ENCODE data around the gene ESRRB.

Gene ESRRB

GRCh38 chr14:76430017-76430416, 54.1 kb downstream of the ESRRB start:
- TF ChIP-seq RAD21 (IDR thresholded peaks at IDR 0.05; ENCODE audit: low read depth) (no peak), CREB1 (IDR thresholded peaks at IDR 0.05; ENCODE audit: low read depth) (no peak), EGR1 (IDR thresholded peaks at IDR 0.05) (no peak), TEAD4 (IDR thresholded peaks at IDR 0.05) (no peak), FOXM1 (IDR thresholded peaks at IDR 0.05; ENCODE audit: borderline replicate concordance, low read depth) (no peak), TCF12 (IDR thresholded peaks at IDR 0.05; ENCODE audit: low read depth) (no peak), YY1 (IDR thresholded peaks at IDR 0.05; ENCODE audit: low read depth) (no peak), NFIC (IDR thresholded peaks at IDR 0.05) (no peak), TAF1 (IDR thresholded peaks at IDR 0.05; ENCODE audit: low read depth) (no peak), CEBPB (IDR thresholded peaks at IDR 0.05) (no peak), EP300 (IDR thresholded peaks at IDR 0.05; ENCODE audit: borderline replicate concordance) (no peak), ZBTB7A (IDR thresholded peaks at IDR 0.05; ENCODE audit: low read depth) (no peak)
- TF ChIP-seq, protein P1, sequence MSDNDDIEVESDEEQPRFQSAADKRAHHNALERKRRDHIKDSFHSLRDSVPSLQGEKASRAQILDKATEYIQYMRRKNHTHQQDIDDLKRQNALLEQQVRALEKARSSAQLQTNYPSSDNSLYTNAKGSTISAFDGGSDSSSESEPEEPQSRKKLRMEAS (IDR thresholded peaks at IDR 0.05) = no peak
- TF ChIP-seq, protein P2, sequence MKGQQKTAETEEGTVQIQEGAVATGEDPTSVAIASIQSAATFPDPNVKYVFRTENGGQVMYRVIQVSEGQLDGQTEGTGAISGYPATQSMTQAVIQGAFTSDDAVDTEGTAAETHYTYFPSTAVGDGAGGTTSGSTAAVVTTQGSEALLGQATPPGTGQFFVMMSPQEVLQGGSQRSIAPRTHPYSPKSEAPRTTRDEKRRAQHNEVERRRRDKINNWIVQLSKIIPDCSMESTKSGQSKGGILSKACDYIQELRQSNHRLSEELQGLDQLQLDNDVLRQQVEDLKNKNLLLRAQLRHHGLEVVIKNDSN (IDR thresholded peaks at IDR 0.05) = no peak
- TF ChIP-seq, protein P3, sequence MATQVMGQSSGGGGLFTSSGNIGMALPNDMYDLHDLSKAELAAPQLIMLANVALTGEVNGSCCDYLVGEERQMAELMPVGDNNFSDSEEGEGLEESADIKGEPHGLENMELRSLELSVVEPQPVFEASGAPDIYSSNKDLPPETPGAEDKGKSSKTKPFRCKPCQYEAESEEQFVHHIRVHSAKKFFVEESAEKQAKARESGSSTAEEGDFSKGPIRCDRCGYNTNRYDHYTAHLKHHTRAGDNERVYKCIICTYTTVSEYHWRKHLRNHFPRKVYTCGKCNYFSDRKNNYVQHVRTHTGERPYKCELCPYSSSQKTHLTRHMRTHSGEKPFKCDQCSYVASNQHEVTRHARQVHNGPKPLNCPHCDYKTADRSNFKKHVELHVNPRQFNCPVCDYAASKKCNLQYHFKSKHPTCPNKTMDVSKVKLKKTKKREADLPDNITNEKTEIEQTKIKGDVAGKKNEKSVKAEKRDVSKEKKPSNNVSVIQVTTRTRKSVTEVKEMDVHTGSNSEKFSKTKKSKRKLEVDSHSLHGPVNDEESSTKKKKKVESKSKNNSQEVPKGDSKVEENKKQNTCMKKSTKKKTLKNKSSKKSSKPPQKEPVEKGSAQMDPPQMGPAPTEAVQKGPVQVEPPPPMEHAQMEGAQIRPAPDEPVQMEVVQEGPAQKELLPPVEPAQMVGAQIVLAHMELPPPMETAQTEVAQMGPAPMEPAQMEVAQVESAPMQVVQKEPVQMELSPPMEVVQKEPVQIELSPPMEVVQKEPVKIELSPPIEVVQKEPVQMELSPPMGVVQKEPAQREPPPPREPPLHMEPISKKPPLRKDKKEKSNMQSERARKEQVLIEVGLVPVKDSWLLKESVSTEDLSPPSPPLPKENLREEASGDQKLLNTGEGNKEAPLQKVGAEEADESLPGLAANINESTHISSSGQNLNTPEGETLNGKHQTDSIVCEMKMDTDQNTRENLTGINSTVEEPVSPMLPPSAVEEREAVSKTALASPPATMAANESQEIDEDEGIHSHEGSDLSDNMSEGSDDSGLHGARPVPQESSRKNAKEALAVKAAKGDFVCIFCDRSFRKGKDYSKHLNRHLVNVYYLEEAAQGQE (IDR thresholded peaks at IDR 0.05; ENCODE audit: low read depth) = no peak

- TF ChIP-seq FOXM1 (IDR thresholded peaks at IDR 0.05; ENCODE audit: borderline replicate concordance, low read depth) (no peak), RAD21 (IDR thresholded peaks at IDR 0.05; ENCODE audit: low read depth) (no peak), NFIC (IDR thresholded peaks at IDR 0.05) (no peak), TEAD4 (IDR thresholded peaks at IDR 0.05) (no peak), CREB1 (IDR thresholded peaks at IDR 0.05; ENCODE audit: low read depth) (no peak), EGR1 (IDR thresholded peaks at IDR 0.05) (no peak), CEBPB (IDR thresholded peaks at IDR 0.05) (no peak), EP300 (IDR thresholded peaks at IDR 0.05; ENCODE audit: borderline replicate concordance) (no peak), TCF12 (IDR thresholded peaks at IDR 0.05; ENCODE audit: low read depth) (no peak), ZBTB7A (IDR thresholded peaks at IDR 0.05; ENCODE audit: low read depth) (no peak), TAF1 (IDR thresholded peaks at IDR 0.05; ENCODE audit: low read depth) (no peak), YY1 (IDR thresholded peaks at IDR 0.05; ENCODE audit: low read depth) (no peak)
- TF ChIP-seq, protein P3 (IDR thresholded peaks at IDR 0.05; ENCODE audit: low read depth) = no peak
- TF ChIP-seq, protein P1 (IDR thresholded peaks at IDR 0.05) = no peak
- TF ChIP-seq, protein P2 (IDR thresholded peaks at IDR 0.05) = no peak
Observed at GRCh38 chr14:76430475-76430980, 54.6 kb downstream of the ESRRB start.

- no peak for TF ChIP-seq TAF1 (IDR thresholded peaks at IDR 0.05; ENCODE audit: low read depth)
- TF ChIP-seq FOXM1 (IDR thresholded peaks at IDR 0.05; ENCODE audit: borderline replicate concordance, low read depth) = no peak
- TF ChIP-seq TEAD4 (IDR thresholded peaks at IDR 0.05) = no peak
- TF ChIP-seq, protein P2 (IDR thresholded peaks at IDR 0.05) = no peak
- no peak for TF ChIP-seq TCF12 (IDR thresholded peaks at IDR 0.05; ENCODE audit: low read depth)
- TF ChIP-seq RAD21 (IDR thresholded peaks at IDR 0.05; ENCODE audit: low read depth) = no peak
- TF ChIP-seq EP300 (IDR thresholded peaks at IDR 0.05; ENCODE audit: borderline replicate concordance) = no peak
- TF ChIP-seq EGR1 (IDR thresholded peaks at IDR 0.05) = no peak
- TF ChIP-seq, protein P3 (IDR thresholded peaks at IDR 0.05; ENCODE audit: low read depth) = no peak
- TF ChIP-seq NFIC (IDR thresholded peaks at IDR 0.05) = no peak
- no peak for TF ChIP-seq CEBPB (IDR thresholded peaks at IDR 0.05)
- TF ChIP-seq ZBTB7A (IDR thresholded peaks at IDR 0.05; ENCODE audit: low read depth) = no peak
- TF ChIP-seq, protein P1 (IDR thresholded peaks at IDR 0.05) = no peak
- TF ChIP-seq YY1 (IDR thresholded peaks at IDR 0.05; ENCODE audit: low read depth) = no peak
- TF ChIP-seq CREB1 (IDR thresholded peaks at IDR 0.05; ENCODE audit: low read depth) = no peak
Observed at GRCh38 chr14:76431538-76431937, 55.6 kb downstream of the ESRRB start.
